GM21526 (cell line): ENCODE measurements around the gene GRN.
A peak's percentile ranks its signal among the peaks of the same experiment; 100 is the strongest.
"Not testable (repeated sequence)": the region's sequence is repeated elsewhere in the genome, so short reads cannot be mapped to it uniquely, and the experiment has no call there.

Source experiments
- ATAC-seq: cut with Tn5 transposase; IDR thresholded peaks from one replicate; pipeline ENCODE4 v1.9.1; 2021; ENCODE audit warnings: moderate library complexity; ENCODE audit not compliant: unreplicated experiment, low FRiP score

The GRN gene

DNA sequence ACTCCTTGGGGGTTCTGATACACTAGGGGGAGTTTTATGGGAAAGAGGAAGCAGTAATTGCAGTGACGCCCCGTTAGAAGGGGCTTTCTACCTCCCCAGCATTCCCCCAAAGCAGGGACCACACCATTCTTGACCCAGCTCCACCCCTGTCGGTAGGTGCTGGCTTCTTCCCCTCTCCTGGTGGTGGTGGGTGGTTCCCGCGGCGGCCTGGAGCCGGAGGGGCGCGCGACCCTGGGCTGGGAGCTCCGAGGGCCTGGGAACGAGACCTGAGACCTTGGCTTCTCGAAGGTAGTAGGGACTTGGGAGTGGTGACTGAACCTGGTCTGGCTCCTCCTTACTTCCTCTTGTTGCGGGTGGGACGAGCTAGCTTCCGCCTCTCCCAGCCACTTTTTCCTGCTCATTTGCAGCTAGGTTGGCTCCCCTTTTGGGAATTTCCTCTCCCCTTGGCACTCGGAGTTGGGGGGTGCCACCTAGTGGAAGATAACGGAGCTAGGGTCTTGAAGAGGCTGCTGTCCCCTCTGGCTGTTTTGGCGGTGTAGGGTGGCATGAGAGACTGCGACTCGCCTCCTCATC, 438 bp downstream of the GRN start:
- ATAC-seq: peak; percentile 12

DNA sequence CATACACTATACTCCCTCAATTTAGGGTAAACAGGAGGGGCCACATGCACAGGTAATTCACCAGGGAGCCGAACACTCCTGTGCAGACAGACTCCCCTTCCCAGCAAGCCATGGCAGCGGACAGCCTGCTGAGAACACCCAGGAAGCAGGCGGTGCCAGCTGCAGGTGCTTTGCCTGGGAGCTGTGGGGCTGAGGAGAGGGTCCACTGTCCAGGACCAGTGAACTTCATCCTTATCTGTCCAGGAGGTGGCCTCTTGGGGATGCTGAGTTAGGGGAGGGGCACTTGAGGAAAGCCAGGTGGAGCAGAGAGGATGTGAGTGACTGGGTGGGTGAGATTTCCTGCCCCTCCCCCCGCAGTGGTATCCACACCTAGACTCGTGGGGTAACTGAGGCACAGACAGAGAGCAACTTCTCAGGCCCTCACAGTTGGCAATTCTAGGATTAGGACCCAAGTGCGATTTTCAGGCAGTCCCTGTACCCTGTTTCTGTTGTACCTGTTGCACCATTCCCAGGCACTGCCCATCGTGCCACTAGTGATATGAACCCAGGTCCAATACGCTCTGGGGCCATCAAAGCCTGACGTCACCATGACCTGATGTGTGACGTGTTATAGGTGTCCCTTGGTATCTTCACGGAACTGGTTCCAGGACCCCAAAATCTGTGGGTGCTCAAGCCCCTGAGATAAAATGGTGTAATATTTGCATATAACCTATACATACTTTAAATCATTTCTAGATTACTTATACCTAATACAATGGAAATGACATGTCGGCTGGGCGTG, 1.2 kb downstream of the GRN start:
- no peak for ATAC-seq

GRCh38 chr17:44347206-44348055, 2.3 kb downstream of the GRN start:
- ATAC-seq: not testable (repeated sequence)

GRCh38 chr17:44348234-44348987, 3.3 kb downstream of the GRN start:
- no peak for ATAC-seq

GRCh38 chr17:44348988-44349364, 3.9 kb downstream of the GRN start:
- no peak for ATAC-seq

DNA sequence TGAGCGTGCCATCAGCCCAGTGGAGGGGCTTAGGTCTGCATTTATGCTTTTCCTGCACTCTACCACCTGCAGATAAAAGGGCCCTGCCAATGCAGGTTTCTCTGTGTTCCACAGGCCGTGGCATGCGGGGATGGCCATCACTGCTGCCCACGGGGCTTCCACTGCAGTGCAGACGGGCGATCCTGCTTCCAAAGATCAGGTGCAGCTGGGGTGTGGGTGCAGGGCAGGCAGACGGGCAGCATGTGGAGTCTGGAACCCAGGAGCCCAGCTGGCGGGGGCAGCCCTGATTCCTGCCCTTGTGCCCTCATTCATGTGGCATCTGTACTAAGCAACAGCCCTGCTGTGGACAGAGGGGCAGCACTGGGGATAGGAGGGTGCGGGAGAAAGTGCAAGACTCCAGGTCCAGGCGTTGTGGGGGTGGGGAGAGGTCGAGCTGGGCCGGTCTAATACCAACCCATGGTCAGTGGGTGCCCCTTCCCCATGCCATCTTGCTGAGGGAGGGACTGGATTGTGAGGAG, 4.5 kb downstream of the GRN start:
- no peak for ATAC-seq

- ATAC-seq: no peak
Observed at GRCh38 chr17:44350733-44351226, 5.7 kb downstream of the GRN start.

DNA sequence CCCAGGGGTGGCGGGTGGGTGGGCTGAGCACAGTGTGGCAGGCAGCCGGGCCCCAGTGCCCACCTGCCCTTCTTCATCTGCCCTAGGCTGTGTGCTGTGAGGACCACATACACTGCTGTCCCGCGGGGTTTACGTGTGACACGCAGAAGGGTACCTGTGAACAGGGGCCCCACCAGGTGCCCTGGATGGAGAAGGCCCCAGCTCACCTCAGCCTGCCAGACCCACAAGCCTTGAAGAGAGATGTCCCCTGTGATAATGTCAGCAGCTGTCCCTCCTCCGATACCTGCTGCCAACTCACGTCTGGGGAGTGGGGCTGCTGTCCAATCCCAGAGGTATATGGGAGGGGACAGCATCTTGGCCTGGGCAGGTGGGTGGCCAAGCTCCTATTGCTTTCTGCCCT, 6.4 kb downstream of the GRN start:
- ATAC-seq: no peak

- ATAC-seq: no peak
Observed at GRCh38 chr17:44351961-44352827, 7.1 kb downstream of the GRN start.

DNA sequence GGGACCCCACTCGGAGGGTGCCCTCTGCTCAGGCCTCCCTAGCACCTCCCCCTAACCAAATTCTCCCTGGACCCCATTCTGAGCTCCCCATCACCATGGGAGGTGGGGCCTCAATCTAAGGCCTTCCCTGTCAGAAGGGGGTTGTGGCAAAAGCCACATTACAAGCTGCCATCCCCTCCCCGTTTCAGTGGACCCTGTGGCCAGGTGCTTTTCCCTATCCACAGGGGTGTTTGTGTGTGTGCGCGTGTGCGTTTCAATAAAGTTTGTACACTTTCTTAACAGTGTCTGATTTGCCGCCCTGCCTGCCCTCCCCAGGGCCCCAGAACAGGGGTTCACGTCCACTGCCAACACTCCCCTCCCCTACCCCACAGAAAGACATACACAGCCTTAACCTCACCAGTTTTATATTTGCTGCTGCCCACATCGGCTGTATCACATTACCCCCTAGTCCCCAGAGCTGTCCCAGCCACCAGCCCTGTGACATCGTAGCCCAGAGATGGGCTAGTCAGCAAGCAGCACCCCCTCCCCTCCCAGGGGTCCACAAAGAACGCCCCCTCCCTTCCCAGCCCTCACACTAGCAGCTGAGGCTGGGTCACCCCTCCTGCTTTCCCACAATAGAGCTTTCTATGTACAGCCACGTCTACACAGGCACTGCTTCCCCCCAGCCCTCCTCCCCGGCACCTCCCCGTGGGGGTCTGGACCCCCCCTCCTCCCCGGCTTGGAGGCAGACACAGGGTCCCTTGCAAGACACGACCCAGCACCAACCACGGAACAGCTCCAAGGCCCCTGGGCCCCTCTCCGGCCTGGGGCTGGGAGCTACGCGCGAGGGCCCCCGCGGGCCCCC, 7.9 kb downstream of the GRN start:
- no peak for ATAC-seq

- no peak for ATAC-seq
Observed at GRCh38 chr17:44353672-44354331, 8.7 kb downstream of the GRN start.

- no peak for ATAC-seq
Observed at GRCh38 chr17:44354582-44355561, 9.8 kb downstream of the GRN start.

GRCh38 chr17:44355642-44356099, 10.6 kb downstream of the GRN start:
- no peak for ATAC-seq

DNA sequence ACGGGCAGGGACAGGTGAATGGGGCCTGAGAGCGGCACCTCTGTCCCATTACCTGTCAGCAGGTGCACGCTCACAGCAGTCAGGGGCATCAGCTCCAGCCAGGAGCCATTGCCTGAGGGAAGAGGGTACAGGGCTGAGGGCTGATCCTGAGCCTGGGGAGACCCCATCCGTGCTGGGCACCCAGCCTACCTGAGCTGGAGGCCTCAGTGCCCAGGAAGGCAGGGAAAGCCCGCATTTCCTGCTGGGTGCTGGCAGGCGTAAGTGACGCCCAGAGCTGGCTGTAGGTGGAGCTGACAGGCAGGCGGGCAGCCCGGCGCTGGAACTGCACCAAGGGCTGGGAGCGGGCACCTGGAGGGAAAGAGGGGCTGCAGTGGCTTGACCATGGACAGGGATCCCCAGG, 11.1 kb downstream of the GRN start:
- ATAC-seq: no peak

GRCh38 chr17:44358066-44358465, 13.0 kb downstream of the GRN start:
- no peak for ATAC-seq

GRCh38 chr17:44359006-44359405, 13.9 kb downstream of the GRN start:
- no peak for ATAC-seq
